ENCODE results near the gene PDE4C. TPM values are rescaled to one million over a fixed set of nuclear protein-coding genes. Genes with fewer than 3 reads are reported as not detected.

Gene PDE4C
- total RNA-seq, 1 donor from 2014 or later = 0.28 TPM

- Mint-ChIP-seq H3K4me3 (peak overlapping the region; percentile 20), H3K9me3 (no peaks in the 10 kb centered on the region), H3K27ac (peak overlapping the region; percentile 13), H3K27me3 (ENCODE audit: insufficient read depth, low read depth) (peaks cover 18% of the 10 kb centered on the region), H3K4me1 (no peaks in the 10 kb centered on the region), H3K36me3 (no peaks in the 10 kb centered on the region)
- no peaks in the 10 kb centered on the region for H3F3A ChIP-seq (ENCODE audit: low read depth)
- no peak overlapping the region for H2AFZ ChIP-seq (replicated peaks)
- H3K4me1 ChIP-seq = no peaks in the 10 kb centered on the region
- H4K20me1 ChIP-seq (ENCODE audit: low read depth) = no peaks in the 10 kb centered on the region
- no peak overlapping the region for H3K9ac ChIP-seq
- H3K27me3 ChIP-seq = peaks cover 35% of the 10 kb centered on the region
- H3K4me2 ChIP-seq = no peak overlapping the region
- no peaks in the 10 kb centered on the region for H3K9me3 ChIP-seq (ENCODE audit: low read depth)
- peak; percentile 78 for DNase-seq (ENCODE audit: low spot score)
- H3K4me3 ChIP-seq = no peak overlapping the region
- no peaks in the 10 kb centered on the region for H3K36me3 ChIP-seq
- H3K27ac ChIP-seq = no peak overlapping the region
- peak; percentile 99 for TF ChIP-seq CTCF (IDR thresholded peaks at IDR 0.05)
- TF ChIP-seq EZH2 (IDR thresholded peaks at IDR 0.05) = no peak
- no peaks in the 10 kb centered on the region for H3K79me2 ChIP-seq (ENCODE audit: low read depth)
These were observed 25.5 kb upstream of the PDE4C start for GRCh38 chr19:18251587-18252369.

- Histone ChIP-seq H3K79me2 (ENCODE audit: low read depth) (no peaks in the 10 kb centered on the region), H2AFZ (replicated peaks) (no peak overlapping the region), H3K36me3 (no peaks in the 10 kb centered on the region), H3K4me1 (no peaks in the 10 kb centered on the region), H3K9ac (no peak overlapping the region), H3K27ac (no peak overlapping the region), H3K4me3 (no peak overlapping the region), H3K4me2 (no peak overlapping the region), H3F3A (ENCODE audit: low read depth) (no peaks in the 10 kb centered on the region), H3K27me3 (peaks cover 25% of the 10 kb centered on the region), H3K9me3 (ENCODE audit: low read depth) (no peaks in the 10 kb centered on the region), H4K20me1 (ENCODE audit: low read depth) (no peaks in the 10 kb centered on the region)
- Mint-ChIP-seq H3K4me1 (no peaks in the 10 kb centered on the region), H3K9me3 (no peaks in the 10 kb centered on the region), H3K27me3 (ENCODE audit: insufficient read depth, low read depth) (peaks cover 20% of the 10 kb centered on the region), H3K4me3 (no peak overlapping the region), H3K36me3 (no peaks in the 10 kb centered on the region), H3K27ac (no peak overlapping the region)
- TF ChIP-seq EZH2 (IDR thresholded peaks at IDR 0.05) (no peak), CTCF (IDR thresholded peaks at IDR 0.05) (no peak), EZH2phosphoT487 (IDR thresholded peaks at IDR 0.05) (no peak)
- DNase-seq (ENCODE audit: low spot score) = no peak
These were observed 23.6 kb upstream of the PDE4C start for GRCh38 chr19:18249834-18250233.

- H3K36me3 Mint-ChIP-seq = no peaks in the 10 kb centered on the region
- H3F3A ChIP-seq (ENCODE audit: low read depth) = no peaks in the 10 kb centered on the region
- no peaks in the 10 kb centered on the region for H3K36me3 ChIP-seq
- no peaks in the 10 kb centered on the region for H3K9me3 Mint-ChIP-seq
- H3K4me3 ChIP-seq = no peak overlapping the region
- TF ChIP-seq EZH2 (IDR thresholded peaks at IDR 0.05) = no peak
- H3K4me1 ChIP-seq = no peaks in the 10 kb centered on the region
- no peak overlapping the region for H3K27ac ChIP-seq
- H3K79me2 ChIP-seq (ENCODE audit: low read depth) = no peaks in the 10 kb centered on the region
- H3K4me1 Mint-ChIP-seq = no peaks in the 10 kb centered on the region
- no peak for DNase-seq (ENCODE audit: low spot score)
- H3K27me3 ChIP-seq = no peaks in the 10 kb centered on the region
- H3K9me3 ChIP-seq (ENCODE audit: low read depth) = no peaks in the 10 kb centered on the region
- H3K27me3 Mint-ChIP-seq (ENCODE audit: insufficient read depth, low read depth) = peaks cover 8% of the 10 kb centered on the region
- no peak overlapping the region for H3K4me3 Mint-ChIP-seq
- H3K4me2 ChIP-seq = no peak overlapping the region
- H4K20me1 ChIP-seq (ENCODE audit: low read depth) = no peaks in the 10 kb centered on the region
- H3K9ac ChIP-seq = no peak overlapping the region
- no peak overlapping the region for H2AFZ ChIP-seq (replicated peaks)
- no peak overlapping the region for H3K27ac Mint-ChIP-seq
These were observed 19.1 kb upstream of the PDE4C start for GRCh38 chr19:18245297-18245696.

- Mint-ChIP-seq H3K27me3 (ENCODE audit: insufficient read depth, low read depth) (peaks cover 12% of the 10 kb centered on the region), H3K9me3 (no peaks in the 10 kb centered on the region), H3K4me1 (no peaks in the 10 kb centered on the region), H3K27ac (no peak overlapping the region), H3K4me3 (no peak overlapping the region), H3K36me3 (no peaks in the 10 kb centered on the region)
- Histone ChIP-seq H3K4me3 (no peak overlapping the region), H3K4me2 (no peak overlapping the region), H3K9me3 (ENCODE audit: low read depth) (no peaks in the 10 kb centered on the region), H3K9ac (no peak overlapping the region), H3K36me3 (no peaks in the 10 kb centered on the region), H4K20me1 (ENCODE audit: low read depth) (peaks cover 4% of the 10 kb centered on the region), H2AFZ (replicated peaks) (no peak overlapping the region), H3K27me3 (peaks cover 36% of the 10 kb centered on the region), H3F3A (ENCODE audit: low read depth) (no peaks in the 10 kb centered on the region), H3K4me1 (no peaks in the 10 kb centered on the region), H3K27ac (no peak overlapping the region), H3K79me2 (ENCODE audit: low read depth) (no peaks in the 10 kb centered on the region)
- TF ChIP-seq EZH2 (IDR thresholded peaks at IDR 0.05) (no peak), EZH2phosphoT487 (IDR thresholded peaks at IDR 0.05) (no peak), CTCF (IDR thresholded peaks at IDR 0.05) (no peak)
- peak; percentile 46 for DNase-seq (ENCODE audit: low spot score)
These were observed 13.1 kb upstream of the PDE4C start for GRCh38 chr19:18239303-18239702.
